HUES6 (cell line): ENCODE results near the gene MICAL2.

Source experiments
- H3K27ac ChIP-seq: 2 replicates; pipeline ENCODE4 v1.7.0; 2013; ENCODE audit warnings: low read depth, mild to moderate bottlenecking, low read length, inconsistent platforms
- H3K27me3 ChIP-seq: 2 replicates; pipeline ENCODE4 v1.6.1; 2013; ENCODE audit warnings: low read length; ENCODE audit not compliant: control insufficient read depth, insufficient read depth
- H3K36me3 ChIP-seq: 2 replicates; pipeline ENCODE4 v1.6.1; 2013; ENCODE audit warnings: low read length; ENCODE audit not compliant: control insufficient read depth, insufficient read depth
- H3K4me1 ChIP-seq: 2 replicates; pipeline ENCODE4 v1.6.1; 2013; ENCODE audit warnings: low read length; ENCODE audit not compliant: control insufficient read depth, insufficient read depth
- H3K4me3 ChIP-seq: 2 replicates; pipeline ENCODE4 v1.5.1; 2013; ENCODE audit warnings: low read depth, low read length
- H3K9ac ChIP-seq: one replicate; pipeline ENCODE4 v1.6.1; 2013; ENCODE audit warnings: mild to moderate bottlenecking, low read length
- H3K9me3 ChIP-seq: 2 replicates; pipeline ENCODE4 v1.6.1; 2013; ENCODE audit warnings: low read depth, low read length; ENCODE audit not compliant: control insufficient read depth, insufficient read depth

Gene MICAL2

DNA sequence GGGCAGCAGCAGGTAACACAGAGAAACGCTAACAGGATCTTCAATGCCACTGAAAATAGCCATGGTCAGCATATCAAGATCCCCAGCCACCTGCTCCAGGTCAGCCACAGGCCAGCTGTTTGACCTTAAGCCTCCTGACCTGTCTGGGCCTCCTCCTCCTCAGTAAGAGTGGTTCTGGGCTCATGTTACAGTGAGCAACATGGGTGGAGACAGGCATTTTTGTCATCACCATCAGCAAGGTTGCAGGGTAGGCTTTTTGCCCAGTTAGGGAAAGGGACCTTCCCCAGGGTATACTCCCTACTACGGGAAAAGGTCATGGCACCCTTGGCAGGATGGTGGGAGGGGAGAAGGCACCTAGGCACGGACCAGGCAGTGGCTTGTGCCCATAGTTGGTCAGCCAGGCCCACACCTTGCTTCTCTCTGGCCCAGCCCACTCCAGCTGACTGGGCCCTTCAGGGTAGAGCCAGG, 135.2 kb downstream of the MICAL2 start:
- Histone ChIP-seq H3K27ac (no peak overlapping the region), H3K9ac (no peak overlapping the region), H3K36me3 (no peaks in the 10 kb centered on the region), H3K27me3 (no peaks in the 10 kb centered on the region), H3K4me1 (peaks cover 32% of the 10 kb centered on the region), H3K9me3 (no peaks in the 10 kb centered on the region), H3K4me3 (no peak overlapping the region)

DNA sequence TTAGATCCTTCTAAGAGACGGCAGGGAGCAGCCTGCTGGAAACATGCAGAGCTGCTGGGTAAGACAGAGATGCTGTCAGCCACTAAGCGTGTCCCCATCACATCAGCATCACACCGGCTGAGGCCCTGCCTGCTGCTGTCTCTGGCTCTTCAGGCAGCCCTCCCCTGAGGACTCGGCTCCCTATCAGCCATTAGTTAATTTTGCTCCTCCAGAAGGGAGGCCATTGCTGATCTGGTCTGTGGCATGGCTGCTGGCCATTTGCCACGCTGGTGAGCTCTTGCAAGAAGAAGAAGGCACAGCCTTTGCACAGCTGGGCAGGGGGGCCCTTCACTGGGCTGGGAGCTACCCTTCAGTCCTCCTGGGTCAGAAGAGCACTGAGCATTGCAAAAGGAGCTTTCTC, 135.8 kb downstream of the MICAL2 start:
- no peaks in the 10 kb centered on the region for H3K27me3 ChIP-seq
- no peak overlapping the region for H3K27ac ChIP-seq
- no peaks in the 10 kb centered on the region for H3K9me3 ChIP-seq
- no peaks in the 10 kb centered on the region for H3K36me3 ChIP-seq
- no peak overlapping the region for H3K4me3 ChIP-seq
- no peak overlapping the region for H3K9ac ChIP-seq
- H3K4me1 ChIP-seq = peaks cover 32% of the 10 kb centered on the region

DNA sequence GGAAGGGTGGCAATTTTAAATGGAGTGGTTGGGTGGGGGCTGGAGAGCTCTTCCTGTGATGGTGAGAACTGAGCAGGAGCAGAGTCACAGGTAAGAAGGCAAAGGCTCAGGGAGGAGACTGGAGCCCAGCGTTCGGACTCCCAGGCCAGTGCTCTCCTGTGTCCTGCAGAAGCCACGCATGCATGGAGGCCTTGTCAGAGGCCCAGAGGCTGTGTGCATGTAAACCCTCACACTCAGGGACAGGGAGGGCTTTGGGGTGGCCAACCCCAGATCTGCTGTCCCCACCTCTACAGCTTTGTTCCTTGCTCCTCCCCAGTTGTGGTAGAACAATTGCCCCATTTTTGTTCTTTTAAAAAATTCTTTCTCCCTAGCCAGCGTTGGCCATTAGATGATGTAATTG, 136.6 kb downstream of the MICAL2 start:
- H3K36me3 ChIP-seq = no peaks in the 10 kb centered on the region
- H3K27me3 ChIP-seq = no peaks in the 10 kb centered on the region
- peaks cover 36% of the 10 kb centered on the region for H3K4me1 ChIP-seq
- H3K27ac ChIP-seq = no peak overlapping the region
- no peaks in the 10 kb centered on the region for H3K9me3 ChIP-seq
- H3K4me3 ChIP-seq = no peak overlapping the region
- no peak overlapping the region for H3K9ac ChIP-seq

DNA sequence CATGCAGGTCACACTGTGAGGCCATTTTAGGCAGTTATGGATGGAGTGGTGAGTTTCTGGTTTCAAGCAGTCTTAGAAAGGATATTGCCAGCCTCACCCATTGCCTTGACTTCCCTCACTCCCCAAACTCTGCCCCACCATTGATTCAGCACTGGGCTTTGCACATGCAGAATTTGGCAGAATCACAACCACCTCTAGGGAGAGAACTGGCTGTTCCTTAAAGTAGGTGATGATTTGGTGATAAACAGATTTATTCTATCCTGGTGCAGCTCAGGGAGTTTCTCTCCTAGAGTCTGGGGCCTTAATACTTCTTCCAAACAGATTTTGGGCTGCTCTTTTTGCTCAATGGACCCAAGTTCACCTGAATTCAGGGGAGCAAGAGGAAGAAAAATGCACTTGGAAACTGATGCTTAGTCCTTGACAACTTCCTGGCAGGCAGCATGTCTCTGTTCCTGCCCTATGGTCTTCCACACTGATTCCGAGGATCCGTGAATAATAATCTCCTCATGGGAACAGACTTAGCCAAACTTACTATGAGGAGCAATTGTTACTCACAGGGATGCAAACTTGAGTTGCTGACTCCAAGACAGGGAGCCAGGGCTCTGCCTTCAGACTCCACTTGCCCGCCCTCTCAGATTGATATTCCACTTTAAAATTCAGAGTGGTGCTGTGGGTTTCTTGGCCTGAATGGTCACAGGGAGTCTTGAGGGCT, 137.3 kb downstream of the MICAL2 start:
- Histone ChIP-seq H3K4me3 (no peak overlapping the region), H3K9me3 (no peaks in the 10 kb centered on the region), H3K27ac (no peak overlapping the region), H3K36me3 (no peaks in the 10 kb centered on the region), H3K27me3 (no peaks in the 10 kb centered on the region), H3K4me1 (peaks cover 37% of the 10 kb centered on the region), H3K9ac (no peak overlapping the region)

DNA sequence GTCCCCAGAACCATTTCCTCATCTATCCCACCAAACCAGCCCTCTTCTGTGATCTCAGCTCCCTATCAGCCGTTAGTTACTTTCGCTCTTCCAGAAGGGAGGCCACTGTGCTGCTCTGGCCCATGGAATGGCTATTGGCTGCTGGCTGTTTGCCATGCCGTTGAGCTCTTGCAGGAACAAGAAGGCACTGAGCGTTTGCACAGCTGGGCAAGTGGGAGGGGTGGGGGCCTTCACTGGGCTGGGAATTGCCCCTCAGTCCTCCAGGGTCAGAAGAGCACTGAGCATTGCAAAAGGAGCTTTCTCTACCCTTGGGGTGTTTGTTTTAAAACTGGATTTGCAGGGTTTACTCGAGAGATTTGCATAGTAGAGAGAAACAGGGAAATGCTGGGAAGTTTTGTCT, 137.9 kb downstream of the MICAL2 start:
- no peaks in the 10 kb centered on the region for H3K9me3 ChIP-seq
- no peaks in the 10 kb centered on the region for H3K27me3 ChIP-seq
- peaks cover 37% of the 10 kb centered on the region for H3K4me1 ChIP-seq
- no peak overlapping the region for H3K27ac ChIP-seq
- no peak overlapping the region for H3K9ac ChIP-seq
- no peak overlapping the region for H3K4me3 ChIP-seq
- H3K36me3 ChIP-seq = no peaks in the 10 kb centered on the region

DNA sequence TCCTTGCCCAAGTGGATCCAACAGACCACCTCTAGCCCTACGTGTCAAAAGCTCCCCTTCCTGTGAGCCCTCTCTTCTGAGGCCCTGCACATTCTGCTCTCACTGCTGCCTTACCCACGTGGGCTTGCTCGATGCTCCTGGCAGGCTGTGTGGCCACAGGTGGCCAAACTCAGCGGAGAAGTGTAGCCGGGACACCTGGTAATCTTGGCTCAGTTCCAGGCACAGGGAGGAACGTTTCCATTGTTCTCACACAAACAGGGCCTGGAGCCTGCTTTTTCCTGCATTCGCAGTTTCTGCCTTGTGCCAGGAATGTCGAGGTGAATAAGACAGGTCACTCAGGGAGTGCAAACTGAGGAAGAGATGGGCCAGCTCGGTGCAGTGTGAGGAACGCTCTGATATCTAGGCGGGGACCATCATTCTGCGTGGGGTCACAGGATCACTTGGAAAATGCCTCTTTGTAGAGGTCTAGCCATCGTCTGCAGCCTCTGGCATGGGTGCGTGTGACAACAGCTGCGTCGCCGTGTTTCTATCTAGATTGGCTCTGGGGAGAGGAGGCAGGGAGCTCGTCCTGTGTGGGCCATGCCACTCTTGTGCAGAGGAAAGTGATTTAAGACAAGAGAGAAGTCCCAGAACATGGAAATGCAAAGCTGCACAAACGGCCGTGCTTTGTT, 139.3 kb downstream of the MICAL2 start:
- H3K27ac ChIP-seq = no peak overlapping the region
- H3K36me3 ChIP-seq = no peaks in the 10 kb centered on the region
- no peaks in the 10 kb centered on the region for H3K9me3 ChIP-seq
- peaks cover 37% of the 10 kb centered on the region for H3K4me1 ChIP-seq
- no peak overlapping the region for H3K9ac ChIP-seq
- no peaks in the 10 kb centered on the region for H3K27me3 ChIP-seq
- no peak overlapping the region for H3K4me3 ChIP-seq

DNA sequence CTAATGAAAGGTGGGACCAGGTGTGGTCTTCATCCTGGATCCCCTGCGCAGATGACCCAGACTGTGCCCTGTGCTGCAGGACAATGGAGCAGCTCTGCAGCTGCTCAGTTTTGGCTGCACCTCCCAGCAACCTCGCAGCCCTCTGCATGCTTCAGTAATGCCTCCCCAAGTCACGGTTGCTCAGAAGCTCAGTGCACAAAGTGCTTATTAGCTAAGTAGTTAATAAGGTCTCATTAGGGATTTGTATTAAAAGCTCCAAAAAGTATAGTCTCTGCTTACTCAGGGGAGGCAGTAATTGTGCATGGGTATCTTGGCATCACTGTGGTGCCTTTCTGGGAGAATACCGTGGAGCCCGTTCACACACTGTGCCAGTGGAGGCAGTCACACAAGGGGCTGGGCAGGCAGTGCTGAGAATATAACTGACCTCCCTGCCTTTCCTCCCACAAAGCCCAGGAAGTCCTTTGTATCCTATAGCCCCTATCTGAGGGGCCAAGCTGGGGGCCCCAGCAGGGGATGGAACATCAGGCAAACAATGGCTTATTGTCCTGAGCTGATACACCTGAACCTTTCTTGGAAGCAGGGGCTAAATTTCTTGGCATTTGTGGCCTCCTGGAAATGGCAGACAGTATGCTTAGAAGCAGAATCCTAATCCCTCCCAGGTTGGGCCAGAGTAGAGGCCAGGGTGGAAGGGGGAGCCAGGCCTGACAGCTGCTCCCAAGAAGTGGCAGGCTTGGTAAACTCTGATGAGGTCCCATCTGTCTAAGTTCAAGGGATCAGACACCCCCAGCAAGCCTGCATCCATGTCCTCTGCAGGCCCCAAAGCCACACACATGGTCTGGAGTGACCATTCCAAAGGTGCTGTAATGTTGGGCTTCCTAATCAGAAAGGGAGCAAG, 141.5 kb downstream of the MICAL2 start:
- H3K4me3 ChIP-seq = no peak overlapping the region
- no peaks in the 10 kb centered on the region for H3K27me3 ChIP-seq
- H3K9me3 ChIP-seq = no peaks in the 10 kb centered on the region
- H3K9ac ChIP-seq = no peak overlapping the region
- H3K4me1 ChIP-seq = peaks cover 37% of the 10 kb centered on the region
- H3K36me3 ChIP-seq = no peaks in the 10 kb centered on the region
- H3K27ac ChIP-seq = no peak overlapping the region

DNA sequence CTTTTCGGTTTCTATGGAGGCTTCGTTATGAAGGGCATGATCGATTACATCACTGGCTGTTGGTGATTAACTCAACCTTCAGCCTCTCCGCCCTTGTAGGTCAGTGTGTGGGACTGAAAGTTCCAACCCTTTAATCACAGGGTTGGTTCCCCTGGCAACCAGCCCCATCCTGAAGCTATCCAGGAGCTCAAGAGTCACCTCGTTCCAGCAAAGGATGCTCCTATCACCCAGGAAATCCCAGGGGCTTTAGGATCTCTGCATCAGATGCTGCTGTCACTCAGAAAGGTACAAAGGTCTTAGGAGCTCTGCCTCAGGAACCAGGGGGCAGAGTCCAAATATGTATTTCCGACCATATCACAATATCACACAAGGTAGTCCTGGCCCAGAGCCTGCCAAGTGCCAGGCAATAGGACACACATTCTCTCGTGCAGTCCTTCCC, 143.5 kb downstream of the MICAL2 start:
- Histone ChIP-seq H3K36me3 (no peaks in the 10 kb centered on the region), H3K9ac (no peak overlapping the region), H3K27ac (no peak overlapping the region)

DNA sequence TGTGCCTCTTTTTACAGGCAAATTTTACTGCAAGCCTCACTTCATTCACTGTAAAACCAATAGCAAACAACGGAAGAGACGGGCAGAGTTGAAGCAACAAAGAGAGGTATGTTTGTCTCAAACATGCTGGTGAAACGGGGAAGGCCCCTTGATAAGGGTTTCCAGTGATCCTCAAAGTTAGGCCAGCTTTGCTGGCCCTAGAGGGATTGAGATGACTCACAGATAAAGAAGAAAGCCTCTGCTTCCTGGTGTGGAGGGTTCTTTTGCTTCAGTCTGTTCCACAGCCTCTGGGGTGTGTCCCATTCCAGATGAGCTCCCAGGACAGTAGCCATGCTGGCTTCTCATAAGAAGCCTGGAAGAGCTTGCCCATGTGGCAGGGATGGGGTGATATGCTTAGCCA, 148.1 kb downstream of the MICAL2 start:
- no peak overlapping the region for H3K9ac ChIP-seq
- peaks cover 9% of the 10 kb centered on the region; the same call in 1 of the 2 replicates for H3K4me1 ChIP-seq
- no peaks in the 10 kb centered on the region for H3K36me3 ChIP-seq
- H3K27me3 ChIP-seq = no peaks in the 10 kb centered on the region
- no peak overlapping the region for H3K4me3 ChIP-seq
- no peak overlapping the region for H3K27ac ChIP-seq
- H3K9me3 ChIP-seq = no peaks in the 10 kb centered on the region

More for the DNA sequence above, 143.5 kb downstream of the MICAL2 start:
- H3K27me3 ChIP-seq = no peaks in the 10 kb centered on the region
- no peak overlapping the region for H3K4me3 ChIP-seq
- no peaks in the 10 kb centered on the region for H3K9me3 ChIP-seq
- peaks cover 23% of the 10 kb centered on the region for H3K4me1 ChIP-seq

DNA sequence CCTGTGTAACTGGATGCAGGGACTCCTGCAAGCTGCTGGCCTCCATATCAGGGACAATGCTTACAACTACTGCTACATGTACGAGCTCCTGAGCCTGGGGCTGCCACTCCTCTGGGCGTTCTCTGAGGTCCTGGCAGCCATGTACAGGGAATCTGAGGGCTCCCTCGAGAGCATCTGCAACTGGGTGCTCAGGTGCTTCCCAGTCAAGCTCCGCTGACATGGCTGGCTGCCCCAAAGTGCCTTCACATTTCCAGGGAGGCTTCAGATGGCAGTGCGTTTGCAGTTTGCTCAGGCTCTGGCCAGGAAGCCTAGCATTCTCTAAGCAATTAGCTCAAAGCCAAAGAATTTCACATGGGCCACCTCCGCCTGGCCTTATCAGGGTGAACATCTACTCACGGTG, 149.6 kb downstream of the MICAL2 start:
- Histone ChIP-seq H3K36me3 (no peaks in the 10 kb centered on the region), H3K9me3 (no peaks in the 10 kb centered on the region), H3K27me3 (no peaks in the 10 kb centered on the region), H3K4me3 (no peak overlapping the region), H3K9ac (no peak overlapping the region), H3K27ac (no peak overlapping the region), H3K4me1 (peaks cover 9% of the 10 kb centered on the region; the same call in 1 of the 2 replicates)
